Activated T-cell treated with anti-CD3 and anti-CD28 coated beads, Interleukin-2, amount 50 U/mL, for 1 hour (primary cell): Measurements from ENCODE around the gene SSR3.
"Not testable (repeated sequence)": the region's sequence is repeated elsewhere in the genome, so short reads cannot be mapped to it uniquely, and the experiment has no call there.

Experiments
- DNase-seq: peaks from one replicate; pipeline ENCODE4 v3.0.0-alpha.2; 2020

Gene SSR3

GRCh38 chr3:156554842-156555687, at the start of gene SSR3:
TSS of gene SSR3 (minus strand) at chr3:156555117. CDS start at chr3:156555089, 28 bp downstream.
- DNase-seq: peak; percentile 98

- DNase-seq: no peak
Measured at GRCh38 chr3:156604064-156604641, 49.2 kb upstream of the SSR3 start.

GRCh38 chr3:156603379-156604017, 48.6 kb upstream of the SSR3 start:
- no peak for DNase-seq

- no peak for DNase-seq
Measured at GRCh38 chr3:156602424-156602823, 47.5 kb upstream of the SSR3 start.

DNA sequence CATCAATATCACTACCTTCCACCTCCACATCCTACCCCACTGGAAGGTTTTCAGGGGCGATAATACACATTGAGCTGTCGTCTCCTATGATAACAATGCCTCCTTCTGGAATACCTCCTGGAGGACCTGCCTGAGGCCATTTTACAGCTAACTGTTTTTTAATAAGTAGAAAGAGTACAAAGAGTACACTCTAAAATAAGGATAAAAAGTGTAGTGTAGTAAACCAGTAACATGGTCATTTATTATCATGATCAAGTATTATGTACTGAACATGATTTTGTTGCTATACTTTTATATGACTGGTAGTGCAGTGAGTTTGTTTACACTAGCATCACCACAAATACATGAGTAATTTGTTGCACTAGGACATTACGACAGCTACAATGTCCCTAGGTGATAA, 46.6 kb upstream of the SSR3 start:
- no peak for DNase-seq

DNA sequence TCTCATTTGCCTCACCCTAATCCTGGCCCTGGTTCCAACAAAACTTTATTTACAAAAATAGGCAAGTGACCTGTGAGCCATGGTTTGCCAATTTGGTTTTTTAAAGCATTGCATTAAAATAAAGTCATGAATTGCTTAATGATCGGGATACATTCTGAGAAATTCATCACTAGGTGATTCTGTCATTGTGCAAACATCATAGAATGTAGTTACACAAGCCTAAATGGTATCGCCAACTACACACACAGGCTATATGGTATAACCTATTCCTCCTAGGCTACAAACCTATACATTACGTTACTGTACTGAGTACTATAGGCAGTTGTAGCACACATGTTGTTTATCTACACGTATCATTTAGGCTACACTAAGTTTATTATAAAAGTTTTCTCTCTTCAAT, 45.9 kb upstream of the SSR3 start:
- DNase-seq: no peak

- DNase-seq: no peak
Measured at GRCh38 chr3:156599089-156599874, 44.4 kb upstream of the SSR3 start.

DNA sequence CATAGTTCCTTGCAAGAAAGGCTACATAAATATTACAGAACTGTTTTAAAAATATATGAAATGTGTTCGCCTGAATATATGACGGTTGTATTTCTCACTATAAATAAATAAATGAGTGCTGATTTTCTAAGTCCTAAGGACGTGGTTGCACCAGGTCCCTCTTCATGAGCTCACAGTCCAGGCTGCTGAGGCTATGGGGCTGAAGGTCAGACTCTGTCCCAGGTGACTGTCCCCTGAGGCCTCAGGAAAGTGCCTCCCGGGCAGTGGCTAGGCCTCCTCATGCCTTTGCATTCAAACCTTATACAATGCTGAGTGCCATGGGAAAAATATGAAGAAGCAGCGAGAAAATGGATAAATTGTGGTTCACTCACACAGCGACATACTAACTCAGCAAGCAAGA, 43.5 kb upstream of the SSR3 start:
- DNase-seq: no peak

DNA sequence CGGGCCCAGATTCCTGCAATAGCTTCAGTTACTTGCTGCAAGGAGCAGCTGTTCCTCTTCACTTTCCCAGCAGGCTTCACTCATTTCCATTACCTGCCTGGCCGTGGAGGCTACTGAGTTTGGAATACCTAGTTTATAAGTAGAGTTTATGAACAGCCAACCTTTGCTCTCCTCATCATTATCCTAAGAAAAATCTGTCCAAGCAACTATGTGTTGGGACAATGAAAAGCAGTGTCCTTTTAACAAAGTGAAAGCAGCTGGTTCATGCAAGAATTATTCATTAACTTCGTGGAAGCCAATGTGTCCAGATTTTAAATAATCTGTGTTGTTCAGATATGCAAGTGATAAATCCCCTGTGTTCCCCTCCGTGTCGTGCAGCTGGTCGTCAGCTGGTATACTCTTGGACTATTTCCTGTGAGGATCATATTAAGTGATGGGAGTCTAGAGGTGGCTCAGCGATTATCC, 39.3 kb upstream of the SSR3 start:
- no peak for DNase-seq

DNA sequence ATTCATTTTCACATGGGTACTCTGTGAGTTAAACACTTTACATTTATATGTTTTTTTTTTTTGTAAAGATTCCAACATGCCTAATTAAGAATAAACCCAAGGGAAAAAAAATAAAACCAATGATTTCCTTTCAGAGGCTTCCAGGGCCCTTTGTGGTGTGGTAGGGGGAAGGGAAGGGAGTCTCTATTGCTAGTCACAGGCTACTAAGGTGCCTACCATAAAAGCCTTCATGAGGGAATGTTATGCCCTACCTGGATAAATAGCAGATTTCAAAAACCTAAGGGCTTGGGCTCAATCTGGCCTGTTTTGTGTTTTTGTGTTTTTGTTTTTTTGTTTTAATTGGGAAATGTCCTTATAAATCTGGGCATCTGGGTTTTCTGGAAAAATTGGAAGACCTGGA, 38.9 kb upstream of the SSR3 start:
- DNase-seq: no peak

- DNase-seq: not testable (repeated sequence)
Measured at GRCh38 chr3:156589806-156590205, 34.9 kb upstream of the SSR3 start.

- DNase-seq: no peak
Measured at GRCh38 chr3:156587760-156588069, 32.8 kb upstream of the SSR3 start.

GRCh38 chr3:156586905-156587759, 32.2 kb upstream of the SSR3 start:
- no peak for DNase-seq

- no peak for DNase-seq
Measured at GRCh38 chr3:156583469-156583868, 28.6 kb upstream of the SSR3 start.

- DNase-seq: no peak
Measured at GRCh38 chr3:156582532-156583183, 27.7 kb upstream of the SSR3 start.

DNA sequence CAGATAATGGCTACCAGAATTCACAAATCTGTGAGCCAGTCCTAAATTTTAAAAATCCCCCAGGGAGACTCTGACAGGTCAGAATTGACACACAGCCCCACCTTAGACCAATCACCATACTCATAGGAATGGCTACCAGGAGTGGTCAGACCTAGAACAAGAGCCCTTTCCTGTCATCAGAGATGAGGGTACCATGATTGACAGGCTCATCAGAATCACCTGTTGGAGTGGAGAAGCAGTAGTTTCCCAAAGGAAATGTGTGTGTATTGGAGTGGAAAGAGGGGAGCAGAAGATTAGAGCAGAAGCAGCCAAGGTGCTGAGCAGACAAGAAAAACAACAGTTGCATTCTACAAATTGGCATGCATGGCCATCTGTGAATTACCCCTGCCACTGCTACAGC, 27.0 kb upstream of the SSR3 start:
- DNase-seq: no peak

DNA sequence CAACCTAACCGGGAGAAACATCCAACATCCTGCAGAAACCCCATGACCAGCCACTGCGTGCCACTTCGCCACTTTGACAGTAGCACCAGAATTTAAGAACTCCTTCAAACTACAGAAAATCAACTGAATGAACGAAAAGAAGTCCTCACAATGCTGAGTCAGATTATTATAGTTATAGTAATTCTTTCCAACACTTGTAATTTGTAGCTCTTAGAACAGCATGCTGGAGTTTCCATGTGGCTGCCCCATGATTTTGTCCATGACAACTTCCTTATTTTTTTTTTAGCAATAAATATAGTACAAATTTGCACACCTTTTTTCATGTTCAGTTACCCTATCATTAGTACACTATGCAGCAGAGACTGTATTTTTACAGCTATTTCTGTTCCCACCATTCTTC, 26.1 kb upstream of the SSR3 start:
- DNase-seq: no peak

DNA sequence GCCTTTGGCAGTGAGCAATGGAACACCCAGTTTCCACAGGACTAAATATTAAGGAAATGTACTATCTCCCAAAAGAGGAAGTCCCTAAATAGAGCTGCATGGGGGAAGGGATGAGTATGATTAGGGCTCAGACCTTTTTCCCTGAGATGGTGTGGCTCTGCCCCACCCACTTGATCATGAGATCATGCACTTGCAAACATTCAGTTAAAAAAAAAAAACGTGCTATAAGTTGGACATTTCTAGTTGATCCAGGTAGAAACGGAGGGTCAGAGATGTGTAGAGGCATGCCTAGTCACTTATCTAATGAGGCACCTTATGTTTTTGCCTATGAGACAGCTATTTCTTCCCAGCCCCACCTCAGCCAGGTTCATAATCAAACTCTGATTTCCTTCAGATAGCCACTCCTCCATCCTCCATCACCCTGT, 24.5 kb upstream of the SSR3 start:
- DNase-seq: no peak

DNA sequence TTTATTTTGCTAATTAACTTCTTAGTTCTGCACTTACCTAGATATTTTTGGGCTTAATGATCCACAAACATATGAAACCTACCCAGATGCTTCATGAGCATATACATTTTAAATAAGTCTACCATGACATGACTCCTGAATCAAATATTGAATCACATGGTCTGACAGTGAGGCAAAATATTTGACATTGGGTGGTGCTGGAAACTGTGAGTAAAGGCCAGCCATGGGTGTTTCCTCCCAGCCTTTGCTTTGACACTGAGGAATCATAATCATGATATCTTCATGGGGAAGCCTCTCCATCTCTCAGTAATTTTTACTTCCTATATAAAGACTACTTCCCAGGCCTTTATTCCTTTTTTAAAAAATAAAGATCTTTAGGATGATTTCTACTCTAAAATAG, 22.8 kb upstream of the SSR3 start:
- DNase-seq: no peak

DNA sequence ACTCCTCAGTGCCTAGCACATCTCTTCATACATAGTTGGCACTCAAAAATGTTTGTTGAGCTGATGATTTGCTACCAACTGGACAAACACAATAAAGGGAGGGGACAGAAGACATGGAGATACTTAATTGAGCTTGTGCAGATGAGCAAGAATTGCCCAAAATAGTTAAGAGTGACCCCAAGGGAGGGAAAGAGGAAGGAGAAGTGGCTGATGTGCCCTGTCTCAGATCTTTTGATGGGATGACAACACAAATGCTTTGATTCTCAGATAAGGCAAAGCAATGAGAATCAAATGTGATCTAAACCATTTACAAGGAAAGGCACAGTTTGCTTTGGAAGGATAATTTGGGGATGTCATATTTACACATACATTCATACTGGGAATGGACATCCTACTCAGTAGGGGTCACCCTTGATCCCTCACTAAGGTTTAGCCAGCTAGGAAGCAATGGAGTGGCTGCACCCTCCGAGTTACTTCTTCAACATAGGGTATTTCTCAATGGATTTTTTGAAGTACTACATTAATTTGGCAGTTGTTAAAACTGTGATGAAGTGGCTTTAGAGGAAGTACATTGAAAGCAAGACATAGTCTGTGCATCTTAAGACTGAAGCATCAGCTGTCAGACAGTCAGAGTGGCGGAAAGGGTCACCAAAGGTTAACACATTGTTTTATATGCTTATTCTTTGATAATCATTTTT, 21.9 kb upstream of the SSR3 start:
- no peak for DNase-seq

DNA sequence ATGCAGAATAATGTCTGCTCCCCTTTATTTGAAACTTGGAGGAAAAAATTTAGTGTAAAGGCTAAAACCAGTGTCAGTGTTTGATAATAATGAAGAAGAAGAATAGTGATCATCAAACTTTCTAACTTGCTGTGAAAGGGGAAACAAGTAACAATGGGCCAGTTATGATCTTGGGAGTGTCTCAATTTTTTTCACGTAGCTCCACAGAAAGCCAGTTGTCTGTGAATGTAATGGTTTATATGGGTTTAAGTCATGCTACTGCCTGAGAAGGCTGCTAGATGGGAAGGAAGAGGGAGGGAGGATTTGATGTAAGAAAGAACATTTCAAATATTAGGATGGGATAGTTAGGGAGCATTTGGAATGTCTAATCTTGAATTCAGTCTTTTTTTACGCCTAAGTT, 21.1 kb upstream of the SSR3 start:
- no peak for DNase-seq
